H1 (cell line): Measurements from ENCODE around the gene NENF. TPM values are rescaled to one million over a fixed set of nuclear protein-coding genes. Genes with fewer than 3 reads are reported as not detected.

Experiments
- CTCF ChIA-PET: fragments of 300-600 bp; sonication (Branson Sonifier 250); formaldehyde crosslinking; loops from one replicate; lab custom pipeline; 2021; ENCODE audit not compliant: partially characterized antibody; lab: Charles Lee
- POLR2A ChIA-PET: fragments of 300-600 bp; sonication (Branson Sonifier 250); formaldehyde crosslinking; loops from one replicate; lab custom pipeline; 2021; ENCODE audit warnings: inconsistent platforms; ENCODE audit not compliant: partially characterized antibody; lab: Charles Lee
- DNase-seq, 2 experiments: peaks; one replicate each; pipeline versions ENCODE4 v3.0.0 to v3.0.0-alpha.2; 2010 to 2022; ENCODE audit warnings: low spot score in 2 of 2, low read depth in 1 of 2, mixed read lengths in 1 of 2
- FAIRE-seq: peaks from 2 replicates; lab custom pipeline; 2011; peaks lifted over from hg19 to GRCh38; lab: Jason Lieb, UNC
- H2AFZ ChIP-seq: 2 replicates; pipeline ENCODE4 v1.8.1; 2012; ENCODE audit warnings: low read length, inconsistent platforms
- H2AK5ac ChIP-seq: 2 replicates; pipeline ENCODE4 v1.6.1; 2013; ENCODE audit warnings: low read depth, low read length
- H2BK120ac ChIP-seq: replicated peaks from 2 replicates; pipeline ENCODE3; 2013; ENCODE audit warnings: low read depth, low read length, inconsistent platforms
- H2BK12ac ChIP-seq: 2 replicates; pipeline ENCODE4 v1.6.1; 2013; ENCODE audit warnings: low read depth, low read length
- H2BK15ac ChIP-seq: 2 replicates; pipeline ENCODE4 v1.6.1; 2013; ENCODE audit warnings: low read length
- H2BK20ac ChIP-seq: 2 replicates; pipeline ENCODE4 v1.6.1; 2013; ENCODE audit warnings: low read length
- H2BK5ac ChIP-seq: 2 replicates; pipeline ENCODE4 v1.6.1; 2013; ENCODE audit warnings: low read depth, low read length
- H3K14ac ChIP-seq: 2 replicates; pipeline ENCODE4 v1.6.1; 2013; ENCODE audit warnings: inconsistent platforms; ENCODE audit not compliant: insufficient read length
- H3K18ac ChIP-seq: 2 replicates; pipeline ENCODE4 v1.6.1; 2013; ENCODE audit warnings: low read length; ENCODE audit errors: extremely low read depth
- H3K23ac ChIP-seq: 2 replicates; pipeline ENCODE4 v1.6.1; 2013; ENCODE audit warnings: inconsistent platforms; ENCODE audit not compliant: insufficient read length
- H3K23me2 ChIP-seq: 2 replicates; pipeline ENCODE4 v1.6.1; 2013; ENCODE audit warnings: low read depth, low read length
- H3K27ac ChIP-seq: 2 replicates; pipeline ENCODE4 v1.6.1; 2011; ENCODE audit warnings: low read depth, low read length, inconsistent platforms
- H3K27me3 ChIP-seq, 4 experiments: replicated peaks in 1 of 4; 1 replicate in 1 of 4; 2 replicates in 3 of 4; pipeline versions ENCODE4 v1.6.1 to v1.8.1; 2011 to 2013; ENCODE audit warnings: low read length in 3 of 4, mild to moderate bottlenecking in 3 of 4, inconsistent platforms in 2 of 4, mixed read lengths in 2 of 4, moderate library complexity in 1 of 4; ENCODE audit not compliant: control insufficient read depth in 3 of 4, insufficient read depth in 3 of 4; ENCODE audit errors: extremely low read depth in 1 of 4
- H3K36me3 ChIP-seq, 4 experiments: 2 replicates each; pipeline versions ENCODE4 v1.6.1 to v1.8.1; 2011 to 2013; ENCODE audit warnings: mild to moderate bottlenecking in 4 of 4, low read length in 3 of 4, moderate library complexity in 2 of 4, control low read depth in 1 of 4, inconsistent platforms in 1 of 4; ENCODE audit not compliant: insufficient read depth in 4 of 4, control insufficient read depth in 2 of 4
- H3K4ac ChIP-seq: replicated peaks from 2 replicates; pipeline ENCODE3; 2013; ENCODE audit warnings: low read length, low read depth, mixed read lengths, inconsistent platforms; ENCODE audit not compliant: insufficient read length
- H3K4me1 ChIP-seq, 4 experiments: replicated peaks in 1 of 4; 1 replicate in 1 of 4; 2 replicates in 3 of 4; pipeline versions ENCODE4 v1.6.1 to v1.8.1; 2011 to 2013; ENCODE audit warnings: low read length in 3 of 4, inconsistent platforms in 2 of 4, mixed read lengths in 1 of 4; ENCODE audit not compliant: insufficient read depth in 4 of 4, control insufficient read depth in 3 of 4
- H3K4me2 ChIP-seq, 2 experiments: 2 replicates each; pipeline versions ENCODE4 v1.6.1 to v1.8.1; 2011 to 2013; ENCODE audit warnings: low read depth in 2 of 2, low read length in 2 of 2, control low read depth in 1 of 2, inconsistent platforms in 1 of 2, mild to moderate bottlenecking in 1 of 2; ENCODE audit not compliant: insufficient read depth in 1 of 2
- H3K4me3 ChIP-seq, 4 experiments: fragments of 200-600, 300-600 bp in 1 of 4; sonication (generic), shearing (Covaris generic), sonication (Bioruptor Twin) in 1 of 4; 2 replicates each; pipeline versions ENCODE4 v1.5.1 to v1.8.1; 2011 to 2016; ENCODE audit warnings: low read length in 4 of 4, low read depth in 3 of 4, control low read depth in 2 of 4, inconsistent platforms in 2 of 4, mild to moderate bottlenecking in 2 of 4, mixed read lengths in 1 of 4, moderate library complexity in 1 of 4; ENCODE audit not compliant: insufficient read depth in 2 of 4; ENCODE audit errors: extremely low read depth in 1 of 4
- H3K56ac ChIP-seq: replicated peaks from 2 replicates; pipeline ENCODE3; 2013; ENCODE audit warnings: low read depth, mild to moderate bottlenecking, mixed read lengths, low read length, inconsistent platforms; ENCODE audit not compliant: insufficient read length
- H3K79me1 ChIP-seq: 2 replicates; pipeline ENCODE4 v1.6.1; 2013; ENCODE audit warnings: low read depth, low read length, control low read depth
- H3K79me2 ChIP-seq, 2 experiments: 2 replicates each; pipeline versions ENCODE4 v1.6.1 to v1.8.1; 2012 to 2013; ENCODE audit warnings: low read length in 2 of 2, mild to moderate bottlenecking in 2 of 2, inconsistent platforms in 1 of 2; ENCODE audit not compliant: insufficient read depth in 2 of 2, control insufficient read depth in 1 of 2
- H3K9ac ChIP-seq, 4 experiments: replicated peaks in 1 of 4; 1 replicate in 1 of 4; 2 replicates in 3 of 4; pipeline versions ENCODE4 v1.6.1 to v1.8.1; 2011 to 2013; ENCODE audit warnings: low read depth in 3 of 4, low read length in 3 of 4, control low read depth in 2 of 4, mild to moderate bottlenecking in 2 of 4, moderate library complexity in 2 of 4, inconsistent platforms in 1 of 4; ENCODE audit errors: extremely low read depth in 1 of 4
- H3K9me3 ChIP-seq, 2 experiments: 2 replicates each; pipeline versions ENCODE4 v1.6.1 to v1.8.1; 2012 to 2013; ENCODE audit warnings: mild to moderate bottlenecking in 2 of 2, moderate library complexity in 2 of 2, control low read depth in 1 of 2, inconsistent platforms in 1 of 2, low read depth in 1 of 2, low read length in 1 of 2, mixed read lengths in 1 of 2; ENCODE audit not compliant: insufficient read depth in 2 of 2
- H4K20me1 ChIP-seq, 2 experiments: replicated peaks in 1 of 2; 2 replicates each; pipeline versions ENCODE3 to v1.8.1; 2011 to 2013; ENCODE audit warnings: inconsistent platforms in 2 of 2, low read length in 2 of 2, mild to moderate bottlenecking in 1 of 2; ENCODE audit not compliant: insufficient read depth in 2 of 2, control insufficient read depth in 1 of 2
- H4K5ac ChIP-seq: 2 replicates; pipeline ENCODE4 v1.6.1; 2013; ENCODE audit warnings: low read length, low read depth, mixed read lengths, inconsistent platforms; ENCODE audit not compliant: insufficient read length
- H4K8ac ChIP-seq: 2 replicates; pipeline ENCODE4 v1.8.0; 2013; ENCODE audit warnings: mild to moderate bottlenecking, moderate library complexity, low read length, inconsistent platforms; ENCODE audit not compliant: insufficient read depth; ENCODE audit errors: extremely low read depth
- H4K91ac ChIP-seq: replicated peaks from 2 replicates; pipeline ENCODE3; 2013; ENCODE audit warnings: low read length, mixed read lengths, inconsistent platforms; ENCODE audit not compliant: insufficient read length
- CBX5 ChIP-seq: fragments of 300-800, 300-1000 bp; sonication (generic); IDR thresholded peaks from 2 replicates; pipeline ENCODE4 v1.7.1; 2016; ENCODE audit warnings: antibody characterized with exemption, low read length, low read depth
- CHD2 ChIP-seq: IDR thresholded peaks from 2 replicates; pipeline ENCODE4 v1.6.1; 2012; ENCODE audit warnings: low read length, improper control_type of control experiment
- EGR1 ChIP-seq: IDR thresholded peaks from 2 replicates; pipeline ENCODE4 v1.6.1; 2011; ENCODE audit warnings: low read depth, low read length, borderline replicate concordance
- HDAC6 ChIP-seq: IDR thresholded peaks from one replicate; pipeline ENCODE4 v1.7.1; 2012; ENCODE audit warnings: low read depth, mild to moderate bottlenecking, inconsistent platforms, low read length, moderate library complexity
- NANOG ChIP-seq: IDR thresholded peaks from 2 replicates; pipeline ENCODE4 v1.6.1; 2011; ENCODE audit warnings: low read length, low read depth, mild to moderate bottlenecking, inconsistent platforms; ENCODE audit not compliant: insufficient read depth, poor library complexity, severe bottlenecking
- PHF8 ChIP-seq: fragments of 200-600 bp; sonication (generic); conservative IDR thresholded peaks from 2 replicates; pipeline ENCODE4 v1.7.1; 2012; ENCODE audit warnings: low read depth, mild to moderate bottlenecking, inconsistent platforms, low read length, moderate library complexity
- POLR2AphosphoS5 ChIP-seq: IDR thresholded peaks from 2 replicates; pipeline ENCODE4 v1.6.1; 2011; ENCODE audit warnings: low read depth, low read length
- RBBP5 ChIP-seq: IDR thresholded peaks from 2 replicates; pipeline ENCODE4 v1.7.1; 2012; ENCODE audit warnings: low read depth, mild to moderate bottlenecking, inconsistent platforms, low read length, moderate library complexity, borderline replicate concordance
- RXRA ChIP-seq: IDR thresholded peaks from 2 replicates; pipeline ENCODE4 v1.6.1; 2011; ENCODE audit warnings: low read depth, mild to moderate bottlenecking, low read length, moderate library complexity; ENCODE audit not compliant: insufficient read depth
- SUZ12 ChIP-seq: fragments of 200-600 bp; sonication (generic); IDR thresholded peaks from 2 replicates; pipeline ENCODE4 v1.6.1; 2012; ENCODE audit warnings: mild to moderate bottlenecking, inconsistent platforms, low read length, moderate library complexity, mixed read lengths
- YY1 ChIP-seq: IDR thresholded peaks from 2 replicates; pipeline ENCODE4 v1.6.1; 2011; ENCODE audit warnings: low read depth, mild to moderate bottlenecking, low read length
- WGBS, 2 experiments: shearing (Covaris generic) in 1 of 2; methylation state at CpG; one replicate each; pipeline versions ENCODE4 v1.1.6 to v1.1.7; 2013 to 2015; ENCODE audit warnings: low lambda C conversion rate in 2 of 2, mixed read lengths in 2 of 2, inconsistent platforms in 1 of 2, low coverage in 1 of 2, missing lambda C conversion rate in 1 of 2; ENCODE audit not compliant: insufficient replicate concordance in 2 of 2, insufficient coverage in 1 of 2, insufficient read length in 1 of 2; ENCODE audit errors: extremely low coverage in 1 of 2, missing lambda C conversion rate in 1 of 2; 5-methylcytosine and 5-hydroxymethylcytosine counted together
- polyA plus RNA-seq, 7 experiments: library from polyadenylated mRNA; depleted of rRNA in 3 of 7; stranded (reverse) in 5 of 7; unstranded in 2 of 7; fragments of >200 nt in 5 of 7; fragments of 200-250 nt in 2 of 7; gene quantifications; 1 replicate in 5 of 7; 2 replicates in 1 of 7; 4 replicates in 1 of 7; pipeline versions ENCODE4 v1.2.1 to v1.2.3, GENCODE V29; 2011 to 2013; ENCODE audit warnings: missing spikeins in 2 of 7, mixed read lengths in 2 of 7
- total RNA-seq: library from RNA; stranded (reverse); fragmentation: NEBNext Ultra II Directional; extraction: Animal tissue kit (Norgen Biotek cat#: 25700); gene quantifications from 2 replicates; pipeline ENCODE4 v1.2.1, GENCODE V29; 2021

Gene NENF
- total and polyA plus RNA-seq, 2 of the 8 experiments (the other 6 are each of a cell fraction or from before 2014, with no cell fraction given): 27.0 to 28.0 TPM

DNA sequence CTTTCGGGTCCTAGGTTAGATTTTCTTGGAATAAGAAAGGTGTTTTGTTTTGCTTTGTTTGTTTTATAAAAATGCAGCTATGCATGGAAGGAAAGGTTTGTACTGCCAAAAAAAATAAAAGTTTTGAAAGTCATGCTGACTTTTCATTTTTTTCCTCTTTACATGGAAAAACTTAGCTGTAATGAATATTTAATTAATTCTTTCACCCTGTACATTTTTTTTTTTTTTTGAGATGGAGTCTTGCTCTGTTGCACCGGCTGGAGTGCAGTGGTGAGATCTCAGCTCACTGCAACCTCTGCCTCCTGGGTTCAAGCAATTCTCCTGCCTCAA lies 48.7 kb downstream of the NENF start:
- H2BK12ac ChIP-seq: no peak overlapping the region
- H3K23ac ChIP-seq: no peak overlapping the region
- H3K27me3 ChIP-seq: no peaks in the 10 kb centered on the region
- WGBS, 2 experiments: 70% methylated on average over 1 of the region's 2 CpGs; no CpG with 5 or more reads in 1 of the 2 experiments
- no peaks in the 10 kb centered on the region for H3K79me2 ChIP-seq
- H3K79me1 ChIP-seq: no peaks in the 10 kb centered on the region
- H3K9ac ChIP-seq: no peak overlapping the region
- H2AK5ac ChIP-seq: no peak overlapping the region
- no peaks in the 10 kb centered on the region for H3K36me3 ChIP-seq
- FAIRE-seq (no peak), DNase-seq (no peak)
- no peak overlapping the region for H2AFZ ChIP-seq
- no peak overlapping the region for H4K5ac ChIP-seq
- H3K18ac ChIP-seq: no peak overlapping the region
- no peak overlapping the region for H2BK15ac ChIP-seq
- ChIA-PET POLR2A (interaction anchor here (7.2 kb wide), 1 partner anchor 127 kb away, joined by 56 read pairs; the partner anchor contains the start of gene ATF3), CTCF (interaction anchor here (1.5 to 1.7 kb wide), 2 partner anchors 8 to 48 kb away, joined by 4 to 5 read pairs; no protein-coding TSS in a partner anchor)
- no peaks in the 10 kb centered on the region for H4K20me1 ChIP-seq
- H4K8ac ChIP-seq: no peak overlapping the region
- no peak overlapping the region for H3K56ac ChIP-seq
- no peak overlapping the region for H2BK5ac ChIP-seq
- peaks cover 0 to 3% (median 2%) of the 10 kb centered on the region in 4 experiments; a peak in 3 of 7 replicates for H3K4me1 ChIP-seq
- H3K14ac ChIP-seq: no peak overlapping the region
- no peak overlapping the region for H3K27ac ChIP-seq
- no peak overlapping the region for H4K91ac ChIP-seq
- no peaks in the 10 kb centered on the region for H3K9me3 ChIP-seq
- no peak overlapping the region for H2BK20ac ChIP-seq
- H3K4me3 ChIP-seq: no peak overlapping the region
- H3K4ac ChIP-seq: no peak overlapping the region
- no peak overlapping the region for H3K4me2 ChIP-seq
- H3K23me2 ChIP-seq: 0 out of 2 replicates have a peak, but pooled peaks cover 2% of the 10 kb centered on the region
- no peak overlapping the region for H2BK120ac ChIP-seq
- TF ChIP-seq HDAC6 (no peak), POLR2AphosphoS5 (no peak), CBX5 (no peak), CHD2 (no peak), SUZ12 (no peak), EGR1 (no peak), RBBP5 (no peak), PHF8 (no peak), NANOG (no peak), YY1 (no peak), RXRA (no peak)
